Liver (tissue), 9 donors: ENCODE measurements around the gene GATA5. TPM values are rescaled to one million over a fixed set of nuclear protein-coding genes. Genes with fewer than 3 reads are reported as not detected.

Source experiments
- DNase-seq: peaks from one replicate; pipeline ENCODE4 v3.0.0-alpha.2; 2017; ENCODE audit warnings: low spot score
- H3K27ac ChIP-seq, 2 donors: one replicate each; pipeline ENCODE4 v1.7.0; 2013; ENCODE audit warnings: inconsistent platforms in 2 of 2, low read length in 2 of 2, control low read depth in 1 of 2, low read depth in 1 of 2, mild to moderate bottlenecking in 1 of 2
- H3K27me3 ChIP-seq, 4 donors: one replicate each; pipeline versions ENCODE4 v1.6.1 to v1.7.0; 2013; ENCODE audit warnings: low read length in 3 of 4, inconsistent platforms in 1 of 4, mild to moderate bottlenecking in 1 of 4, moderate library complexity in 1 of 4; ENCODE audit not compliant: control insufficient read depth in 4 of 4, insufficient read depth in 4 of 4
- H3K36me3 ChIP-seq, 4 donors: one replicate each; pipeline versions ENCODE4 v1.6.1 to v1.7.0; 2013; ENCODE audit warnings: low read length in 3 of 4, mild to moderate bottlenecking in 3 of 4, low read depth in 1 of 4, moderate library complexity in 1 of 4; ENCODE audit not compliant: control insufficient read depth in 4 of 4, insufficient read depth in 3 of 4
- H3K4me1 ChIP-seq, 4 donors: one replicate each; pipeline versions ENCODE4 v1.6.1 to v1.7.0; 2013; ENCODE audit warnings: low read length in 3 of 4, mild to moderate bottlenecking in 3 of 4, moderate library complexity in 1 of 4; ENCODE audit not compliant: control insufficient read depth in 4 of 4, insufficient read depth in 4 of 4
- H3K4me3 ChIP-seq, 3 donors: one replicate each; pipeline versions ENCODE4 v1.6.1 to v1.7.0; 2013; ENCODE audit warnings: low read length in 3 of 3, control low read depth in 1 of 3, low read depth in 1 of 3, mild to moderate bottlenecking in 1 of 3
- H3K9ac ChIP-seq, 2 donors: one replicate each; pipeline ENCODE4 v1.7.0; 2013; ENCODE audit warnings: low read length in 2 of 2, mild to moderate bottlenecking in 2 of 2, moderate library complexity in 2 of 2, control low read depth in 1 of 2, low read depth in 1 of 2
- H3K9me3 ChIP-seq, 4 donors: one replicate each; pipeline versions ENCODE4 v1.6.1 to v1.7.0; 2013; ENCODE audit warnings: low read length in 3 of 4; ENCODE audit not compliant: control insufficient read depth in 4 of 4
- EGR1 ChIP-seq, 2 donors: IDR thresholded peaks; 2 replicates each; pipeline ENCODE4 v1.6.1; 2016 to 2018; ENCODE audit warnings: antibody characterized with exemption in 2 of 2, low read depth in 2 of 2
- FOXA1 ChIP-seq: IDR thresholded peaks from 2 replicates; pipeline ENCODE4 v1.6.1; 2016; ENCODE audit warnings: antibody characterized with exemption
- FOXA2 ChIP-seq: IDR thresholded peaks from 2 replicates; pipeline ENCODE4 v1.6.1; 2016; ENCODE audit warnings: antibody characterized with exemption
- GABPA ChIP-seq, 2 donors: IDR thresholded peaks in 1 of 2; conservative IDR thresholded peaks in 1 of 2; 2 replicates each; pipeline ENCODE4 v1.6.1; 2016; ENCODE audit warnings: antibody characterized with exemption in 2 of 2, mild to moderate bottlenecking in 1 of 2, moderate library complexity in 1 of 2
- RXRA ChIP-seq, 2 donors: IDR thresholded peaks; 2 replicates each; pipeline ENCODE4 v1.6.1; 2017 to 2018; ENCODE audit warnings: antibody characterized with exemption in 2 of 2, mild to moderate bottlenecking in 1 of 2
- SP1 ChIP-seq: IDR thresholded peaks from 2 replicates; pipeline ENCODE4 v1.6.1; 2018; ENCODE audit warnings: antibody characterized with exemption, mild to moderate bottlenecking
- TAF1 ChIP-seq: conservative IDR thresholded peaks from 2 replicates; pipeline ENCODE4 v1.6.1; 2016; ENCODE audit warnings: antibody characterized with exemption, mild to moderate bottlenecking
- YY1 ChIP-seq: IDR thresholded peaks from 2 replicates; pipeline ENCODE4 v1.6.1; 2016; ENCODE audit warnings: antibody characterized with exemption, mild to moderate bottlenecking
- WGBS: extraction: QIAGEN DNeasy Blood & Tissue Kit; methylation state at CpG from one replicate; pipeline ENCODE4 v1.1.7; 2013; 5-methylcytosine and 5-hydroxymethylcytosine counted together
- polyA plus RNA-seq, 2 donors: library from polyadenylated mRNA; stranded (reverse) in 1 of 2; unstranded in 1 of 2; fragments of 200-250 nt in 1 of 2; fragments of >200 nt in 1 of 2; fragmentation: Nextera tagmentation in 1 of 2; extraction: Ambion mirVana in 1 of 2; gene quantifications; one replicate each; pipeline versions ENCODE4 v1.2.1 to v1.2.3, GENCODE V29; 2013 to 2015
- total RNA-seq, 2 donors: library from RNA; depleted of rRNA; stranded (reverse); fragments of >200 nt; gene quantifications; one replicate each; pipeline ENCODE4 v1.2.3, GENCODE V29; 2014
- TF ChIP-seq, protein P1 (sequence below): IDR thresholded peaks from 2 replicates; pipeline ENCODE4 v1.6.1; 2016; ENCODE audit warnings: antibody characterized with exemption
- TF ChIP-seq, protein P2 (sequence below): fragments of 150-350 bp; IDR thresholded peaks from 2 replicates; pipeline ENCODE4 v1.5.1; 2017; ENCODE audit warnings: improper control_type of control experiment, low read depth, low read length; ENCODE audit not compliant: missing input control
- TF ChIP-seq, protein P3 (sequence below): IDR thresholded peaks from 2 replicates; pipeline ENCODE4 v1.6.1; 2016; ENCODE audit warnings: antibody characterized with exemption
- TF ChIP-seq, protein P4 (sequence below): IDR thresholded peaks from 2 replicates; pipeline ENCODE4 v1.6.1; 2016; ENCODE audit warnings: antibody characterized with exemption
- donor health status: healthy.
- donor health status: healthy.
- donor health status: healthy.
- donor health status: healthy.
- donor health status: healthy.

The GATA5 gene
- total and polyA plus RNA-seq, 4 donors: 0.25 to 6.1 (median 0.34) TPM

DNA sequence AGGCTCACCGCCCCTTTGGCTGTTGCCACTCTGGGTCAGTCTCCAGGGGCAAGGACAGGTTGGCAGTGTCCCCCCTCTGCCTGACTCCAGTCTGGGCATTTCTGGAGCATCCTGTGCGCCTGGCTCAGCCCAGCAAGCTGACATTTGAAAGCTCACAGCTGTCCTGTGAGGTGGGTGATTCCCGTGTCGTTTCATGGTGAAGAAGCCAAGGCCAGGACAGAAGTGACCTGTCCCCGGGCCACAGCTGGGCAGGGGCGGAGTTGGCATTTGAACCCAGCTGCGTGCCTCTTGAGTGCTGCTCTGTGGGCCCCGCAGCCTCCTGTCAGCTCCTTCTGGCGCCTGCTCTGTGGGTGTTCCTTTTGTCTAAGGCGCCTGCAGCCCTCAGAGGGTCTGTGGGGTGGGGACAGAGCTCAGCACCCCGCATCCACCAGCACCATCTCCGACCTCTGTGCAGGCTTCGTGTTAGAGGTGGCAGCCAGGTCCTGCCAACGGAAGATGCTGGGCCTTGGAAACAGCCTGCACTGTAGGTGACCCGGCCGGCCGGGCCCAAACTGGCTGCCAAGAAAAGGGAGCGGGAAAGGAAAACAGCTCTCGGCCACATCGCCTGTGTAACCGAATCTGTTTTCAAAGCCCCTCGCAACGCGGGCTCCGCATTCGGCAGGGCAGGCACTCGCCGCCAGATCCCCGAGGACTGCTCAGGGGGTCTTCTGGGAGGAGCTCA, 5.8 kb upstream of the GATA5 start:
- Histone ChIP-seq H3K9me3 (no peaks in the 10 kb centered on the region), H3K27me3 (peaks cover 0 to 12% (median 2%) of the 10 kb centered on the region in 4 donors), H3K4me1 (peaks cover 0 to 8% (median 2%) of the 10 kb centered on the region in 4 donors), H3K9ac (no peak overlapping the region), H3K27ac (no peak overlapping the region), H3K4me3 (no peak overlapping the region), H3K36me3 (no peaks in the 10 kb centered on the region)
- no peak for DNase-seq
- no peak for TF ChIP-seq GABPA (IDR thresholded peaks at IDR 0.05 in 1 of 2, conservative IDR thresholded peaks at IDR 0.05 in 1 of 2)
- TF ChIP-seq RXRA (IDR thresholded peaks at IDR 0.05): peak in 1 of 2 donors; percentile 51
- no peak for TF ChIP-seq FOXA2
- no peak for TF ChIP-seq TAF1
- TF ChIP-seq, protein P1, sequence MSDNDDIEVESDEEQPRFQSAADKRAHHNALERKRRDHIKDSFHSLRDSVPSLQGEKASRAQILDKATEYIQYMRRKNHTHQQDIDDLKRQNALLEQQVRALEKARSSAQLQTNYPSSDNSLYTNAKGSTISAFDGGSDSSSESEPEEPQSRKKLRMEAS: no peak
- 27% methylated on average over 29 of the region's 29 CpGs for WGBS

DNA sequence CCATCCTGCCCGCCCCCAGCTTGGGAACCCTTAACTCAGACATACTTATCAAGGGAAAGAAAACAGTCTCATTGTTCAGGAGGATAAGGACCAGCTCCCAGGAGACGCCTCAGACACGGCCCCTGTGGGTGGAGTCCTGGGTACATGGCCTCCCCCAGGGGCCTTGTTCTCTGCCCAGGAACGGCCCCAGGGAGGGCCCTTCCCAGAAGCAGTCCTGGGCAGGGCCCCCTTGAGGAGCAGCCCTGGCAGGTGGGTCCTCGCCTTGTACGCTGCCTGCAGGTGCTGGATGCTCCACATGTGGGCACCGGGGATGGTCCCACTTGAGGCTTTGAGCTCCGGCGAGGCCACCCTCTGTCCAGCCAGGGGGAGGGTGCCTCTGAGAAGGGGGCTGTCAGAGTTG, 4.5 kb upstream of the GATA5 start:
- H3K4me1 ChIP-seq: peaks cover 0 to 20% (median 8%) of the 10 kb centered on the region in 4 donors
- no peaks in the 10 kb centered on the region for H3K9me3 ChIP-seq
- DNase-seq: no peak
- H3K27ac ChIP-seq: no peak overlapping the region
- H3K9ac ChIP-seq: no peak overlapping the region
- H3K36me3 ChIP-seq: no peaks in the 10 kb centered on the region
- no peak overlapping the region for H3K4me3 ChIP-seq
- peaks cover 0 to 10% (median 2%) of the 10 kb centered on the region in 4 donors for H3K27me3 ChIP-seq
- WGBS: 51% methylated on average over 9 of the region's 9 CpGs
- TF ChIP-seq, protein P2, sequence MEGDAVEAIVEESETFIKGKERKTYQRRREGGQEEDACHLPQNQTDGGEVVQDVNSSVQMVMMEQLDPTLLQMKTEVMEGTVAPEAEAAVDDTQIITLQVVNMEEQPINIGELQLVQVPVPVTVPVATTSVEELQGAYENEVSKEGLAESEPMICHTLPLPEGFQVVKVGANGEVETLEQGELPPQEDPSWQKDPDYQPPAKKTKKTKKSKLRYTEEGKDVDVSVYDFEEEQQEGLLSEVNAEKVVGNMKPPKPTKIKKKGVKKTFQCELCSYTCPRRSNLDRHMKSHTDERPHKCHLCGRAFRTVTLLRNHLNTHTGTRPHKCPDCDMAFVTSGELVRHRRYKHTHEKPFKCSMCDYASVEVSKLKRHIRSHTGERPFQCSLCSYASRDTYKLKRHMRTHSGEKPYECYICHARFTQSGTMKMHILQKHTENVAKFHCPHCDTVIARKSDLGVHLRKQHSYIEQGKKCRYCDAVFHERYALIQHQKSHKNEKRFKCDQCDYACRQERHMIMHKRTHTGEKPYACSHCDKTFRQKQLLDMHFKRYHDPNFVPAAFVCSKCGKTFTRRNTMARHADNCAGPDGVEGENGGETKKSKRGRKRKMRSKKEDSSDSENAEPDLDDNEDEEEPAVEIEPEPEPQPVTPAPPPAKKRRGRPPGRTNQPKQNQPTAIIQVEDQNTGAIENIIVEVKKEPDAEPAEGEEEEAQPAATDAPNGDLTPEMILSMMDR: no peak
- no peak for TF ChIP-seq EGR1 (IDR thresholded peaks at IDR 0.05; ENCODE audit: low read depth in 2 of 2)

DNA sequence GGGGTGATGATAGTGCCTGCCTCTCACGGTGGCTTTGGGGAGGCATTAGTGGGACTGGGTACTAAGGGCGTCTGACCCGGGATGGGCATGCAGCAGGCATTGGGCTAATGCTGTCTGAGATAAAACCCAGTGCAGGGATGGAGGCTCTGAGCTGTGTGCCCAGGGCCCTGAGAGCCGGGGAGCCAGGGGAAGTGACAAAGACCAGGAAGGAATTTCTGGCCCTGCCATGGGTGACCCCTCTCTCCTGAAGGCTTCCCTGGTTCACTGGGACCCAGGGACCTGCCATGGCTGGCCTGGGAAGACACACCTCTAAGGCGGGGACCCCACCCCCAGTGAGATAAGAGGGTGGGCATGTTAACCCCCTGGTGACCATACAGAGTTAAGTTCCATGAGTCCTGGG, 3.9 kb upstream of the GATA5 start:
- peaks cover 0 to 12% (median 2%) of the 10 kb centered on the region in 4 donors for H3K27me3 ChIP-seq
- H3K4me3 ChIP-seq: no peak overlapping the region
- H3K9ac ChIP-seq: no peak overlapping the region
- H3K4me1 ChIP-seq: peaks cover 0 to 23% (median 11%) of the 10 kb centered on the region in 4 donors
- 39% methylated on average over 5 of the region's 5 CpGs for WGBS
- TF ChIP-seq, protein P3, sequence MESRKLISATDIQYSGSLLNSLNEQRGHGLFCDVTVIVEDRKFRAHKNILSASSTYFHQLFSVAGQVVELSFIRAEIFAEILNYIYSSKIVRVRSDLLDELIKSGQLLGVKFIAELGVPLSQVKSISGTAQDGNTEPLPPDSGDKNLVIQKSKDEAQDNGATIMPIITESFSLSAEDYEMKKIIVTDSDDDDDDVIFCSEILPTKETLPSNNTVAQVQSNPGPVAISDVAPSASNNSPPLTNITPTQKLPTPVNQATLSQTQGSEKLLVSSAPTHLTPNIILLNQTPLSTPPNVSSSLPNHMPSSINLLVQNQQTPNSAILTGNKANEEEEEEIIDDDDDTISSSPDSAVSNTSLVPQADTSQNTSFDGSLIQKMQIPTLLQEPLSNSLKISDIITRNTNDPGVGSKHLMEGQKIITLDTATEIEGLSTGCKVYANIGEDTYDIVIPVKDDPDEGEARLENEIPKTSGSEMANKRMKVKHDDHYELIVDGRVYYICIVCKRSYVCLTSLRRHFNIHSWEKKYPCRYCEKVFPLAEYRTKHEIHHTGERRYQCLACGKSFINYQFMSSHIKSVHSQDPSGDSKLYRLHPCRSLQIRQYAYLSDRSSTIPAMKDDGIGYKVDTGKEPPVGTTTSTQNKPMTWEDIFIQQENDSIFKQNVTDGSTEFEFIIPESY: no peak
- no peak for TF ChIP-seq SP1
- TF ChIP-seq FOXA1: no peak
- TF ChIP-seq, protein P4, sequence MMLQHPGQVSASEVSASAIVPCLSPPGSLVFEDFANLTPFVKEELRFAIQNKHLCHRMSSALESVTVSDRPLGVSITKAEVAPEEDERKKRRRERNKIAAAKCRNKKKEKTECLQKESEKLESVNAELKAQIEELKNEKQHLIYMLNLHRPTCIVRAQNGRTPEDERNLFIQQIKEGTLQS: no peak
- no peak for TF ChIP-seq FOXA2
- no peak for TF ChIP-seq YY1
- TF ChIP-seq, protein P2: no peak
- no peak for DNase-seq
- no peaks in the 10 kb centered on the region for H3K36me3 ChIP-seq
- no peaks in the 10 kb centered on the region for H3K9me3 ChIP-seq
- H3K27ac ChIP-seq: no peak overlapping the region
